HG02642 (cell line): ENCODE results near the gene KDM1A.

Experiments used
- ATAC-seq: cut with Tn5 transposase; IDR thresholded peaks from one replicate; pipeline ENCODE4 v1.9.1; 2021; ENCODE audit warnings: mild to moderate bottlenecking; ENCODE audit not compliant: unreplicated experiment, poor library complexity

KDM1A gene

GRCh38 chr1:23129846-23130245, 110.6 kb downstream of the KDM1A start:
- no peak for ATAC-seq

- no peak for ATAC-seq
These were observed 112.8 kb downstream of the KDM1A start for GRCh38 chr1:23132033-23132432.
